ENCODE results near the gene LPGAT1. TPM values are rescaled to one million over a fixed set of nuclear protein-coding genes. Genes with fewer than 3 reads are reported as not detected.
A peak's percentile ranks its signal among the peaks of the same experiment; 100 is the strongest.

LPGAT1 gene
- polyA plus RNA-seq, 2 of the 4 experiments (the other 2 are of a cell fraction), result 32.3 to 48.0 TPM

DNA sequence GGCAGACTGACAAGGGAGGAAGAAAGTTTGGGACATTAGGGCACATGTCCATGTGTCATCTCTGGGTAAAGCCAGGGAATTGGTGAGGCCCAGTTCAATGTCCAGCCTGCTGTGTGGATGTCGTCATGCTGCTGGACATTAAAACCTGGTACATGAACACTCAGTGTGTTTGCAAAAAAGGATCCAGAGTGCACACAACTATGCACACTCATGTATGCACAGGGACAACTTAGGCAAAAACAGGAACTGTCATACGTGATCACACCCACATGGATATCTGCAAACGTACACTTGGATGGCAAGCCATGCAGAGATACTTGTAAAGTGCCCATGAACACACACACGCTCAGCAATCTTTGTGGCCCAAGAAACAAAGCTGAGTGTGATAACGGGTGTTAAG lies 107.3 kb downstream of the LPGAT1 start:
- no peak overlapping the region for H3K27ac ChIP-seq
- no peak overlapping the region for H3K4me3 ChIP-seq
- CTCF ChIA-PET, result interaction anchor here (0.7 to 6.7 kb wide), 6 partner anchors 9 to 312 kb away, joined by 3 to 35 read pairs (median 3); partner anchors contain the start of genes DTL and INTS7
- H3K4me2 ChIP-seq, result no peak overlapping the region
- 94% methylated on average over 5 of the region's 5 CpGs for WGBS (ENCODE audit: missing lambda C conversion rate)
- TF ChIP-seq PBX3 (IDR thresholded peaks at IDR 0.05), result no peak
- TF ChIP-seq KDM1A (IDR thresholded peaks at IDR 0.05; ENCODE audit: low read depth), result no peak
- TF ChIP-seq TFCP2L1 (CRISPR knock-in tag; IDR thresholded peaks at IDR 0.05), result no peak
- TF ChIP-seq JUN (IDR thresholded peaks at IDR 0.05), result no peak
- no peak for TF ChIP-seq EP300 (IDR thresholded peaks at IDR 0.05)
- TF ChIP-seq JUNB (IDR thresholded peaks at IDR 0.05), result no peak
- no peak for TF ChIP-seq FOSB (CRISPR knock-in tag; IDR thresholded peaks at IDR 0.05)
- no peak for TF ChIP-seq ZC3H11A (IDR thresholded peaks at IDR 0.05)
- TF ChIP-seq, protein P1, sequence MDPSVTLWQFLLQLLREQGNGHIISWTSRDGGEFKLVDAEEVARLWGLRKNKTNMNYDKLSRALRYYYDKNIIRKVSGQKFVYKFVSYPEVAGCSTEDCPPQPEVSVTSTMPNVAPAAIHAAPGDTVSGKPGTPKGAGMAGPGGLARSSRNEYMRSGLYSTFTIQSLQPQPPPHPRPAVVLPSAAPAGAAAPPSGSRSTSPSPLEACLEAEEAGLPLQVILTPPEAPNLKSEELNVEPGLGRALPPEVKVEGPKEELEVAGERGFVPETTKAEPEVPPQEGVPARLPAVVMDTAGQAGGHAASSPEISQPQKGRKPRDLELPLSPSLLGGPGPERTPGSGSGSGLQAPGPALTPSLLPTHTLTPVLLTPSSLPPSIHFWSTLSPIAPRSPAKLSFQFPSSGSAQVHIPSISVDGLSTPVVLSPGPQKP (IDR thresholded peaks at IDR 0.05; ENCODE audit: low read depth, low read length), result no peak
- TF ChIP-seq ZNF302 (CRISPR knock-in tag; IDR thresholded peaks at IDR 0.05), result no peak
- no peak for TF ChIP-seq RARB (CRISPR knock-in tag; IDR thresholded peaks at IDR 0.05)
- no peak for TF ChIP-seq HDAC2 (IDR thresholded peaks at IDR 0.05)
- peaks cover 8% of the 10 kb centered on the region for H3K4me1 ChIP-seq
- POLR2A ChIA-PET, result interaction anchor here (1.3 kb wide), 1 partner anchor 13 kb away, joined by 3 read pairs; no protein-coding TSS in a partner anchor
- FAIRE-seq, result no peak
- no peak for DNase-seq (ENCODE audit: low read depth in 1 of 2, low spot score in 1 of 2)
- no peak for ATAC-seq
- H3K9me3 ChIP-seq, result no peaks in the 10 kb centered on the region

- H3K4me1 ChIP-seq, result peaks cover 8% of the 10 kb centered on the region
- ATAC-seq (no peak), DNase-seq (ENCODE audit: low read depth in 1 of 2, low spot score in 1 of 2) (no peak), FAIRE-seq (no peak)
- H3K27ac ChIP-seq, result peak overlapping the region in 1 of 2 experiments; percentile 20; a peak in 3 of 6 replicates
- CTCF ChIA-PET, result interaction anchor here (0.7 to 6.7 kb wide), 7 partner anchors 10 to 222 kb away, joined by 3 to 35 read pairs (median 3); no protein-coding TSS in a partner anchor
- 82% methylated on average over 6 of the region's 6 CpGs for WGBS (ENCODE audit: missing lambda C conversion rate)
- TF ChIP-seq CTCF (IDR thresholded peaks at IDR 0.05) (no peak), HOXB5 (CRISPR knock-in tag; IDR thresholded peaks at IDR 0.05) (no peak), HOXB13 (CRISPR knock-in tag; IDR thresholded peaks at IDR 0.05; ENCODE audit: low read depth) (no peak), CBX2 (IDR thresholded peaks at IDR 0.05; ENCODE audit: borderline replicate concordance, low read depth) (no peak), EHF (CRISPR knock-in tag; IDR thresholded peaks at IDR 0.05) (no peak), RAD21 (conservative IDR thresholded peaks at IDR 0.05 in 1 of 2, IDR thresholded peaks at IDR 0.05 in 1 of 2) (no peak), KDM5A (IDR thresholded peaks at IDR 0.05) (no peak), EP300 (IDR thresholded peaks at IDR 0.05) (no peak), ATOH8 (CRISPR knock-in tag; IDR thresholded peaks at IDR 0.05; ENCODE audit: low read depth) (no peak), CBX8 (IDR thresholded peaks at IDR 0.05) (no peak), HDAC2 (IDR thresholded peaks at IDR 0.05) (no peak), BCL3 (IDR thresholded peaks at IDR 0.05) (no peak), RFX5 (IDR thresholded peaks at IDR 0.05) (no peak), FOSB (CRISPR knock-in tag; IDR thresholded peaks at IDR 0.05) (no peak), POLR2A (IDR thresholded peaks at IDR 0.05; ENCODE audit: low read length) (no peak)
- TF ChIP-seq, protein P2, sequence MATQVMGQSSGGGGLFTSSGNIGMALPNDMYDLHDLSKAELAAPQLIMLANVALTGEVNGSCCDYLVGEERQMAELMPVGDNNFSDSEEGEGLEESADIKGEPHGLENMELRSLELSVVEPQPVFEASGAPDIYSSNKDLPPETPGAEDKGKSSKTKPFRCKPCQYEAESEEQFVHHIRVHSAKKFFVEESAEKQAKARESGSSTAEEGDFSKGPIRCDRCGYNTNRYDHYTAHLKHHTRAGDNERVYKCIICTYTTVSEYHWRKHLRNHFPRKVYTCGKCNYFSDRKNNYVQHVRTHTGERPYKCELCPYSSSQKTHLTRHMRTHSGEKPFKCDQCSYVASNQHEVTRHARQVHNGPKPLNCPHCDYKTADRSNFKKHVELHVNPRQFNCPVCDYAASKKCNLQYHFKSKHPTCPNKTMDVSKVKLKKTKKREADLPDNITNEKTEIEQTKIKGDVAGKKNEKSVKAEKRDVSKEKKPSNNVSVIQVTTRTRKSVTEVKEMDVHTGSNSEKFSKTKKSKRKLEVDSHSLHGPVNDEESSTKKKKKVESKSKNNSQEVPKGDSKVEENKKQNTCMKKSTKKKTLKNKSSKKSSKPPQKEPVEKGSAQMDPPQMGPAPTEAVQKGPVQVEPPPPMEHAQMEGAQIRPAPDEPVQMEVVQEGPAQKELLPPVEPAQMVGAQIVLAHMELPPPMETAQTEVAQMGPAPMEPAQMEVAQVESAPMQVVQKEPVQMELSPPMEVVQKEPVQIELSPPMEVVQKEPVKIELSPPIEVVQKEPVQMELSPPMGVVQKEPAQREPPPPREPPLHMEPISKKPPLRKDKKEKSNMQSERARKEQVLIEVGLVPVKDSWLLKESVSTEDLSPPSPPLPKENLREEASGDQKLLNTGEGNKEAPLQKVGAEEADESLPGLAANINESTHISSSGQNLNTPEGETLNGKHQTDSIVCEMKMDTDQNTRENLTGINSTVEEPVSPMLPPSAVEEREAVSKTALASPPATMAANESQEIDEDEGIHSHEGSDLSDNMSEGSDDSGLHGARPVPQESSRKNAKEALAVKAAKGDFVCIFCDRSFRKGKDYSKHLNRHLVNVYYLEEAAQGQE (IDR thresholded peaks at IDR 0.05), result no peak
- POLR2A ChIA-PET, result interaction anchor here (1.3 kb wide), 1 partner anchor 14 kb away, joined by 3 read pairs; no protein-coding TSS in a partner anchor
- no peak overlapping the region for H3K4me3 ChIP-seq
- no peaks in the 10 kb centered on the region for H3K9me3 ChIP-seq
- peak overlapping the region; percentile 20; the same call in 1 of the 3 replicates for H3K4me2 ChIP-seq
Measured at GRCh38 chr1:211722277-211723175, 108.0 kb downstream of the LPGAT1 start.
